WTC11 (cell line): Measurements from ENCODE around the gene TMEM45B. TPM values are rescaled to one million over a fixed set of nuclear protein-coding genes. Genes with fewer than 3 reads are reported as not detected.

ENCODE experiments used
- ATAC-seq: fragments of 200-7000 bp; cut with Tn5 transposase; 2 replicates; pipeline ENCODE4 v1.10.0; 2021; ENCODE audit warnings: mild to moderate bottlenecking, moderate library complexity
- CTCF ChIA-PET: fragments of 300-600 bp; sonication (Branson Sonifier 250); formaldehyde crosslinking; loops from one replicate; lab custom pipeline; 2021; ENCODE audit warnings: antibody characterized with exemption; lab: Charles Lee
- POLR2A ChIA-PET: fragments of 350-600 bp; sonication (Branson Sonifier 250); formaldehyde crosslinking; loops from one replicate; lab custom pipeline; 2021; ENCODE audit warnings: antibody characterized with exemption; lab: Charles Lee
- DNase-seq: peaks from one replicate; pipeline ENCODE4 v3.0.0; 2021; ENCODE audit warnings: low spot score
- H3K27ac Mint-ChIP-seq: 2 replicates; pipeline ENCODE4 v1.8.0; 2021; ENCODE audit warnings: mixed read lengths
- H3K27me3 Mint-ChIP-seq: 2 replicates; pipeline ENCODE4 v1.8.0; 2021; ENCODE audit warnings: low read depth, mild to moderate bottlenecking, moderate library complexity, mixed read lengths
- H3K36me3 Mint-ChIP-seq: 2 replicates; pipeline ENCODE4 v1.8.0; 2021; ENCODE audit warnings: mixed read lengths
- H3K4me1 Mint-ChIP-seq: 2 replicates; pipeline ENCODE4 v1.8.0; 2022; ENCODE audit warnings: mixed read lengths
- H3K4me3 Mint-ChIP-seq: 2 replicates; pipeline ENCODE4 v1.8.0; 2021; ENCODE audit warnings: mild to moderate bottlenecking, moderate library complexity, mixed read lengths
- H3K9me3 Mint-ChIP-seq: 2 replicates; pipeline ENCODE4 v1.8.0; 2021; ENCODE audit warnings: mixed read lengths
- AFF4 ChIP-seq: sonication (generic); formaldehyde crosslinking; IDR thresholded peaks from 2 replicates; pipeline ENCODE4 v1.8.1; 2023; ENCODE audit warnings: mild to moderate bottlenecking, missing genetic modification reagents, borderline replicate concordance
- ATF2 ChIP-seq: sonication (generic); formaldehyde crosslinking; IDR thresholded peaks from 2 replicates; pipeline ENCODE4 v1.8.1; 2022; ENCODE audit warnings: low read depth, missing genetic modification reagents, borderline replicate concordance
- ATF6 ChIP-seq: sonication (generic); formaldehyde crosslinking; IDR thresholded peaks from 2 replicates; pipeline ENCODE4 v1.8.1; 2023; ENCODE audit warnings: mild to moderate bottlenecking, missing genetic modification reagents
- KAT7 ChIP-seq: sonication (generic); formaldehyde crosslinking; IDR thresholded peaks from 2 replicates; pipeline ENCODE4 v1.8.1; 2023; ENCODE audit warnings: missing genetic modification reagents, mild to moderate bottlenecking, borderline replicate concordance
- MAX ChIP-seq: sonication (generic); formaldehyde crosslinking; IDR thresholded peaks from 2 replicates; pipeline ENCODE4 v1.8.0; 2022; ENCODE audit warnings: mild to moderate bottlenecking, missing genetic modification reagents
- NFATC4 ChIP-seq: fragments of 250-450 bp; sonication (Bioruptor Pico); IDR thresholded peaks from 2 replicates; pipeline ENCODE4 v1.9.0; 2021; ENCODE audit warnings: mild to moderate bottlenecking
- NFYB ChIP-seq: sonication (generic); formaldehyde crosslinking; conservative IDR thresholded peaks from 2 replicates; pipeline ENCODE4 v1.8.0; 2022; ENCODE audit warnings: low read depth, missing genetic modification reagents
- PREB ChIP-seq: sonication (generic); formaldehyde crosslinking; IDR thresholded peaks from 2 replicates; pipeline ENCODE4 v1.8.1; 2022; ENCODE audit warnings: mild to moderate bottlenecking, missing genetic modification reagents, moderate library complexity, borderline replicate concordance
- PRRX2 ChIP-seq: fragments of 250-450 bp; sonication (Bioruptor Pico); IDR thresholded peaks from 2 replicates; pipeline ENCODE4 v1.8.0; 2021; ENCODE audit warnings: mild to moderate bottlenecking
- SMAD3 ChIP-seq: sonication (generic); formaldehyde crosslinking; IDR thresholded peaks from 2 replicates; pipeline ENCODE4 v1.8.0; 2022; ENCODE audit warnings: missing genetic modification reagents, mild to moderate bottlenecking, borderline replicate concordance
- TCF7 ChIP-seq: sonication (generic); formaldehyde crosslinking; IDR thresholded peaks from 2 replicates; pipeline ENCODE4 v1.8.0; 2022; ENCODE audit warnings: mild to moderate bottlenecking, low read depth, missing genetic modification reagents, moderate library complexity
- ZNF281 ChIP-seq: sonication (generic); formaldehyde crosslinking; IDR thresholded peaks from 2 replicates; pipeline ENCODE4 v1.8.0; 2023; ENCODE audit warnings: mild to moderate bottlenecking, missing genetic modification reagents
- ZNF512 ChIP-seq: sonication (generic); formaldehyde crosslinking; IDR thresholded peaks from 2 replicates; pipeline ENCODE4 v1.8.1; 2022; ENCODE audit warnings: missing genetic modification reagents, borderline replicate concordance
- total RNA-seq: library from RNA; stranded (reverse); gene quantifications from 3 replicates; pipeline ENCODE4 v1.2.3, GENCODE V29; 2021

Gene TMEM45B
- total RNA-seq, 1 experiment from 2014 or later = 0.59 TPM

- Mint-ChIP-seq H3K4me1 (no peaks in the 10 kb centered on the region), H3K27ac (no peak overlapping the region), H3K27me3 (peaks cover 5% of the 10 kb centered on the region; the same call in 1 of the 2 replicates), H3K4me3 (no peak overlapping the region), H3K9me3 (0 out of 2 replicates have a peak, but pooled peaks cover 3% of the 10 kb centered on the region), H3K36me3 (no peaks in the 10 kb centered on the region)
- POLR2A ChIA-PET = no interaction called here
- CTCF ChIA-PET = no interaction called here
- TF ChIP-seq ZNF281 (no peak), ATF6 (CRISPR knock-in tag) (no peak), KAT7 (CRISPR knock-in tag) (no peak), ATF2 (no peak), NFATC4 (CRISPR knock-in tag) (no peak), MAX (CRISPR knock-in tag) (no peak), TCF7 (no peak), PRRX2 (CRISPR knock-in tag) (no peak), NFYB (CRISPR knock-in tag) (no peak), AFF4 (CRISPR knock-in tag) (no peak), PREB (no peak), SMAD3 (CRISPR knock-in tag) (no peak), ZNF512 (CRISPR knock-in tag) (no peak)
- no peak for ATAC-seq
- no peak for DNase-seq
Measured at GRCh38 chr11:129787532-129788155, 28.0 kb upstream of the TMEM45B start.
